ENCODE results near the gene ORC2.

ORC2 gene

DNA sequence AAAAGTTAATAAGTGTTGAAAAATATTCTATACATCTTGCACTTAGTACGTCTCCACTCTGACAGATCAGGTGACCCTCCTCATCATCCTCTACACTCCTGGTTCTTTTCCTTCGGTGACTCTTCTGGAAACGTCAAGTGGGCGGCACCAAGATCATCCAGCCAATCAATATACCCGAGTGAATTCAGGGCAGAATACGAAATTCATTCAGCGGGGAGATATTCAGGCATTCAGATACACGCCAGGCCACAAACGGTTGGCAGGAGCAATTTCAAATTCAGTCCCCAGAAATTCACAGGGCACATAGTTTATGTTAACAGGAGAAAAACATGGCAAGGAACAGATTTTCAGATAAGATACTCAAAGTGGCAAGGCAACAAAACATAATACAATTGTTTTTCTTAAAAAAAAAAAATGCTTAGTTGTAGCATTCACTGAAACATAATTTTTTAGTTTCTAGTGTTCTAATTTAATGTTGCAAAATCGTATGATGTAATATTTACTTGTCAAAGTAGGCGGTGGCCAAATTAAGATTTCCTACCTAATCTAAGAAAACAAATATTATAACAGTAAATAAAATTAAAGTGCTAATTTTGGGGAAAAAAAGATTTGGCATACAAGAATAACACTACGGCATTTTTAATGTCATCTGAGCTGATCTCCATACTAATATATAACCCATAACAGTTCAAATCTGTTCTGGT, 103.2 kb downstream of the ORC2 start:
- no peak for DNase-seq
